ENCODE measurements around the gene DGKZ. TPM values are rescaled to one million over a fixed set of nuclear protein-coding genes. Genes with fewer than 3 reads are reported as not detected.

The DGKZ gene
- polyA plus RNA-seq, 3 donors = 30.4 to 217 (median 33.4) TPM

DNA sequence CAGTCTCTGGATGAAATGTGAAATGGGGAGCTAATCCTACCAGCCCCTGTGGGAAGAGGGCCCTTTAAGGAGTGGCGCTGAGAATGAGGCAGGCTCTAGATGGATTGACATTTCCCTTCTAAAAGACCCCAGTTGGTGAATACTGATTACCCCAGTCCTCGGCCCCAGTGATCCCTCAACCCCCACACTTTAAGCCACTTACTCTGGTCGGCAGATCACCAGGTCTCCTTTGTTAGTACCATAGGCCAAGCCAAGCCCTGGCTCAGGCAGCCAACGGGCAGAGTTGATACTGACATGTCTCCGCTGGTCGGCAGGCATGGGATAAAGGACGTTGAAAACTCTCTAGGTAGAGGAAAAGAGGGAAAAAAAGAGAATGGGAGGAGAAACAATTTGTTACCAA, 70.4 kb downstream of the DGKZ start:
- 100% methylated on average over 6 of the region's 7 CpGs for WGBS (ENCODE audit: insufficient coverage)
- no peak overlapping the region for H3K4me3 Mint-ChIP-seq
- Histone ChIP-seq H3K27ac (ENCODE audit: low read depth in 1 of 2, low read length in 2 of 2) (no peak overlapping the region), H4K20me1 (ENCODE audit: insufficient read depth, low read length) (no peaks in the 10 kb centered on the region), H3K4me1 (ENCODE audit: control insufficient read depth in 1 of 2, insufficient read depth in 2 of 2, low read length in 2 of 2) (no peaks in the 10 kb centered on the region), H3K9ac (ENCODE audit: insufficient read depth, low read length, poor library complexity, severe bottlenecking) (no peak overlapping the region), H3K4me2 (replicated peaks; ENCODE audit: extremely low read depth, low read length, poor library complexity, severe bottlenecking) (no peak overlapping the region), H3K9me3 (replicated peaks in 1 of 2; ENCODE audit: control insufficient read depth in 1 of 2, insufficient read depth in 1 of 2, low read length in 2 of 2) (no peaks in the 10 kb centered on the region), H3K36me3 (replicated peaks in 1 of 2; ENCODE audit: control insufficient read depth in 1 of 2, insufficient read depth in 2 of 2, low read length in 2 of 2) (peaks cover 45 to 82% of the 10 kb centered on the region in 2 donors), H3K27me3 (ENCODE audit: control insufficient read depth in 2 of 2, insufficient read depth in 2 of 2, low read length in 2 of 2) (no peaks in the 10 kb centered on the region), H3K4me3 (replicated peaks in 1 of 3; ENCODE audit: low read depth in 2 of 3, low read length in 3 of 3) (no peak overlapping the region), H2AFZ (ENCODE audit: insufficient read depth, low read depth, low read length, poor library complexity, severe bottlenecking) (no peak overlapping the region), H3K79me2 (ENCODE audit: insufficient read depth, low read length) (no peaks in the 10 kb centered on the region)
- TF ChIP-seq, protein P1, sequence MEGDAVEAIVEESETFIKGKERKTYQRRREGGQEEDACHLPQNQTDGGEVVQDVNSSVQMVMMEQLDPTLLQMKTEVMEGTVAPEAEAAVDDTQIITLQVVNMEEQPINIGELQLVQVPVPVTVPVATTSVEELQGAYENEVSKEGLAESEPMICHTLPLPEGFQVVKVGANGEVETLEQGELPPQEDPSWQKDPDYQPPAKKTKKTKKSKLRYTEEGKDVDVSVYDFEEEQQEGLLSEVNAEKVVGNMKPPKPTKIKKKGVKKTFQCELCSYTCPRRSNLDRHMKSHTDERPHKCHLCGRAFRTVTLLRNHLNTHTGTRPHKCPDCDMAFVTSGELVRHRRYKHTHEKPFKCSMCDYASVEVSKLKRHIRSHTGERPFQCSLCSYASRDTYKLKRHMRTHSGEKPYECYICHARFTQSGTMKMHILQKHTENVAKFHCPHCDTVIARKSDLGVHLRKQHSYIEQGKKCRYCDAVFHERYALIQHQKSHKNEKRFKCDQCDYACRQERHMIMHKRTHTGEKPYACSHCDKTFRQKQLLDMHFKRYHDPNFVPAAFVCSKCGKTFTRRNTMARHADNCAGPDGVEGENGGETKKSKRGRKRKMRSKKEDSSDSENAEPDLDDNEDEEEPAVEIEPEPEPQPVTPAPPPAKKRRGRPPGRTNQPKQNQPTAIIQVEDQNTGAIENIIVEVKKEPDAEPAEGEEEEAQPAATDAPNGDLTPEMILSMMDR (IDR thresholded peaks at IDR 0.05) = no peak
- H3K27ac Mint-ChIP-seq = peak overlapping the region in 1 of 7 donors; percentile 12
- H3K27me3 Mint-ChIP-seq (ENCODE audit: low read depth in 3 of 3) = no peaks in the 10 kb centered on the region
- H3K4me1 Mint-ChIP-seq = no peaks in the 10 kb centered on the region
- no peaks in the 10 kb centered on the region for H3K9me3 Mint-ChIP-seq
- peaks cover 73 to 76% of the 10 kb centered on the region in 2 donors for H3K36me3 Mint-ChIP-seq
- intact Hi-C loops (cut with micrococcal nuclease) = no loop called here
- DNase-seq = no peak

DNA sequence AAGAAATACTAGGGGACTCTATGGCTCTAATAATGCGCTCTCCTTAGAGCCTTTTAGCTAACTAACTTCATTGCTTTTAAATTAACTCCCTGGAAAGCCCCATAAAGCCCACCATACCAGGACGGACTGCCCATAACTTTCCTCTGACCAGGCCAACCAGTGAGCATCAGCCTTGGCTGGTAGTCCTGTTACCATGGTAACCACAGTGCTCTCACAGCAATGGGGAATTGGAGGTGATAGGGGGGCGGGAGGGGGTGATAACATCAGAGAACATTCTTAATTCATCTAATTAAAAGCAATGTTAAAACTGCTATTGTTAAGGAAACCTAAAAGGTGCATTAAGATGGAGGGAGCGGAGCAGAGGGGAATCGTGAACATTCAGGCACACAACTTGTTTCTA, 71.5 kb downstream of the DGKZ start:
- Histone ChIP-seq H2AFZ (ENCODE audit: insufficient read depth, low read depth, low read length, poor library complexity, severe bottlenecking) (no peak overlapping the region), H3K9me3 (replicated peaks in 1 of 2; ENCODE audit: control insufficient read depth in 1 of 2, insufficient read depth in 1 of 2, low read length in 2 of 2) (no peaks in the 10 kb centered on the region), H3K4me3 (replicated peaks in 1 of 3; ENCODE audit: low read depth in 2 of 3, low read length in 3 of 3) (no peak overlapping the region), H3K9ac (ENCODE audit: insufficient read depth, low read length, poor library complexity, severe bottlenecking) (no peak overlapping the region), H3K4me1 (ENCODE audit: control insufficient read depth in 1 of 2, insufficient read depth in 2 of 2, low read length in 2 of 2) (no peaks in the 10 kb centered on the region), H3K4me2 (replicated peaks; ENCODE audit: extremely low read depth, low read length, poor library complexity, severe bottlenecking) (no peak overlapping the region), H3K79me2 (ENCODE audit: insufficient read depth, low read length) (no peaks in the 10 kb centered on the region), H3K36me3 (replicated peaks in 1 of 2; ENCODE audit: control insufficient read depth in 1 of 2, insufficient read depth in 2 of 2, low read length in 2 of 2) (peaks cover 43 to 75% of the 10 kb centered on the region in 2 donors), H3K27ac (ENCODE audit: low read depth in 1 of 2, low read length in 2 of 2) (no peak overlapping the region), H3K27me3 (ENCODE audit: control insufficient read depth in 2 of 2, insufficient read depth in 2 of 2, low read length in 2 of 2) (no peaks in the 10 kb centered on the region), H4K20me1 (ENCODE audit: insufficient read depth, low read length) (no peaks in the 10 kb centered on the region)
- DNase-seq = no peak
- Mint-ChIP-seq H3K9me3 (no peaks in the 10 kb centered on the region), H3K36me3 (peaks cover 68 to 70% of the 10 kb centered on the region in 2 donors), H3K27ac (no peak overlapping the region), H3K27me3 (ENCODE audit: low read depth in 3 of 3) (no peaks in the 10 kb centered on the region), H3K4me3 (no peak overlapping the region), H3K4me1 (no peaks in the 10 kb centered on the region)
- intact Hi-C loops (cut with micrococcal nuclease) = no loop called here
- TF ChIP-seq, protein P1 (IDR thresholded peaks at IDR 0.05) = no peak
- WGBS (ENCODE audit: insufficient coverage) = no CpG with 5 or more reads among the region's 5 CpGs

Data from CD14-positive monocyte (primary cell).